Neural progenitor cell (in vitro differentiated cells): Measurements from ENCODE around the gene ZDBF2. TPM values are rescaled to one million over a fixed set of nuclear protein-coding genes. Genes with fewer than 3 reads are reported as not detected.
"Not testable (repeated sequence)": the region's sequence is repeated elsewhere in the genome, so short reads cannot be mapped to it uniquely, and the experiment has no call there.

Source experiments
- DNase-seq: peaks from one replicate; pipeline ENCODE4 v3.0.0-alpha.2; 2016; ENCODE audit warnings: low spot score
- H2AFZ ChIP-seq: fragments of 200-600 bp; sonication (generic); replicated peaks from 2 replicates; pipeline ENCODE4 v1.6.1; 2016; ENCODE audit warnings: antibody characterized with exemption
- H3F3A ChIP-seq: fragments of 200-600 bp; sonication (generic); 2 replicates; pipeline ENCODE4 v1.6.1; 2016; ENCODE audit warnings: antibody characterized with exemption, low read depth
- H3K27ac ChIP-seq: fragments of 200-600 bp; sonication (generic); 2 replicates; pipeline ENCODE4 v1.5.1; 2016; ENCODE audit warnings: mild to moderate bottlenecking
- H3K27me3 ChIP-seq: fragments of 200-600 bp; sonication (generic); 2 replicates; pipeline ENCODE4 v1.6.1; 2016; ENCODE audit warnings: mild to moderate bottlenecking, moderate library complexity
- H3K36me3 ChIP-seq: fragments of 200-600 bp; sonication (generic); 2 replicates; pipeline ENCODE4 v1.5.1; 2016
- H3K4me1 ChIP-seq: fragments of 200-600 bp; sonication (generic); 2 replicates; pipeline ENCODE4 v1.6.1; 2016; ENCODE audit warnings: mixed run types
- H3K4me2 ChIP-seq: fragments of 200-600 bp; sonication (generic); 2 replicates; pipeline ENCODE4 v1.6.1; 2016
- H3K4me3 ChIP-seq: fragments of 200-600 bp; sonication (generic); 2 replicates; pipeline ENCODE4 v1.5.1; 2016
- H3K79me2 ChIP-seq: fragments of 200-600 bp; sonication (generic); 2 replicates; pipeline ENCODE4 v1.6.1; 2016; ENCODE audit warnings: low read depth
- H3K9ac ChIP-seq: fragments of 200-600 bp; sonication (generic); 2 replicates; pipeline ENCODE4 v1.6.1; 2016
- H3K9me3 ChIP-seq: fragments of 200-600 bp; sonication (generic); 2 replicates; pipeline ENCODE4 v1.5.1; 2016; ENCODE audit warnings: low read depth
- H4K20me1 ChIP-seq: fragments of 200-600 bp; sonication (generic); 2 replicates; pipeline ENCODE4 v1.6.1; 2016; ENCODE audit warnings: low read depth
- H3K27ac Mint-ChIP-seq: 3 replicates; pipeline ENCODE4 v1.8.0; 2021; ENCODE audit warnings: mixed read lengths
- H3K27me3 Mint-ChIP-seq: 2 replicates; pipeline ENCODE4 v1.8.0; 2022; ENCODE audit warnings: low read depth, mild to moderate bottlenecking, inconsistent platforms, moderate library complexity, mixed read lengths; ENCODE audit not compliant: insufficient read depth
- H3K36me3 Mint-ChIP-seq: 3 replicates; pipeline ENCODE4 v1.8.0; 2021; ENCODE audit warnings: mixed read lengths
- H3K4me1 Mint-ChIP-seq: 3 replicates; pipeline ENCODE4 v1.8.0; 2021; ENCODE audit warnings: mixed read lengths
- H3K4me3 Mint-ChIP-seq: 3 replicates; pipeline ENCODE4 v1.8.0; 2021; ENCODE audit warnings: mild to moderate bottlenecking, moderate library complexity, mixed read lengths
- H3K9me3 Mint-ChIP-seq: 3 replicates; pipeline ENCODE4 v1.8.0; 2020; ENCODE audit warnings: mixed read lengths
- EZH2 ChIP-seq: fragments of 200-600 bp; sonication (generic); IDR thresholded peaks from 2 replicates; pipeline ENCODE4 v1.6.1; 2017; ENCODE audit warnings: antibody characterized with exemption, mild to moderate bottlenecking, moderate library complexity
- EZH2phosphoT487 ChIP-seq: fragments of 200-600 bp; sonication (generic); IDR thresholded peaks from 2 replicates; pipeline ENCODE4 v1.6.1; 2017; ENCODE audit warnings: antibody characterized with exemption
- total RNA-seq: library from RNA; depleted of rRNA; stranded (reverse); fragments of >200 nt; gene quantifications from 2 replicates; pipeline ENCODE4 v1.2.3, GENCODE V29; 2015; ENCODE audit warnings: low replicate concordance
- TF ChIP-seq, protein P1 (sequence below): fragments of 200-600 bp; sonication (generic); IDR thresholded peaks from 2 replicates; pipeline ENCODE4 v1.5.1; 2017; ENCODE audit warnings: antibody characterized with exemption, mild to moderate bottlenecking

The ZDBF2 gene
- 42.6 and 83.6 TPM in 2 replicates for total RNA-seq

DNA sequence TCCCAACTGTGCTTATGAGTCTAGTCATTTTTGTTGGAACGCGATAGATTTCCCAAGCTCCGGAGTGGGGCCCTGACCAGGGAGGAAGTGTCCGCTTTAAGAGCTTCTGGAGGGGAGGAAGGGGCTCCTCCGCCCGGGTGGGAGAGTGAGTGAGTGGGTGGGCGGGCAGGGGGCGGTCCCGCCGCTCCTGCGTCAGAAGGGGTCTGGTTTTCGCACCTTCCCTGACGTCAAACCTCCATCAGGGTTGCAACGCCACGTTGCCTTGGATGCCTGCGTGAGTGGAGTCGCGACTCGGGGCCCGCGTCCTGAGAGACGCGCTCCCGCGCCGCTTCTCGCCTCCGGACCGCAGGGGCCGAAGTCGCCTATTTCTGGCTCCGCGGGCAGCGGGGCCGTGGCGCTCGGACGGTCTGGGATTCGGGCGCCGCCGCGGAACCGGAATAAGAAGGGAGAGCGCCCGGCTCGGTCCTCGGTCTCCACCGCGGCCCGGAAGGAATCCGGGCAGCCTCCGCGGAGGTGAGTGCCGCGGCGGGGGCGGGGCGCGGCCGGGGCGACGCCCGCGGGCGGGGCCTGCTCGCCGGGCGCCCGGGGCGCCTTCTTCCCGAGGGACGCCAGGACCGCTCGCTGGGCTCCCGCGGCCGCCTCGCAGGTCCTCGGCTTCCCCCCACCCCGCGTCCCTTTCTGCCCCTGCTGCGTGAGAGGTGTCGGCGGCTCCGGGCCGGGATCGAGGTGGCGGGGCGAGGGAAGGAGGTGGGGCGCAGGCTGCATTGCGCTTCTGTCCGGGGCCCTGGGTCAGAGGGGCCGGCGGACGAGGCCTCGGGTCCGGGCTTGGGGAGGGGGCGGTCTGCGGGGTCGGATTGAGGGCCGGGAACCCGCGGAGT lies at the start of gene ZDBF2:
Gene ZDBF2 (plus strand): TSS at position 230 of the 878 bp plus-strand sequence. CDS start 7,187 bp downstream, outside the sequence.
- peak within 1 kb of the TSS; percentile 95 for H3K27ac ChIP-seq
- H2AFZ ChIP-seq: peak within 1 kb of the TSS; percentile 99
- Mint-ChIP-seq H3K4me1 (peaks cover 33% of the 10 kb centered on the region), H3K27me3 (no peaks in the 10 kb centered on the region), H3K9me3 (no peaks in the 10 kb centered on the region), H3K4me3 (peak within 1 kb of the TSS; percentile 98), H3K27ac (peak within 1 kb of the TSS; percentile 99), H3K36me3 (no peaks in the 10 kb centered on the region)
- no peaks in the 10 kb centered on the region for H3K36me3 ChIP-seq
- peak within 1 kb of the TSS; percentile 93 for H3K4me3 ChIP-seq
- peak; percentile 89 for DNase-seq
- H3K9me3 ChIP-seq: no peaks in the 10 kb centered on the region
- peaks cover 48% of the 10 kb centered on the region for H3K79me2 ChIP-seq
- peaks cover 28% of the 10 kb centered on the region for H3K4me1 ChIP-seq
- peaks cover 79% of the 10 kb centered on the region for H3K27me3 ChIP-seq
- H3K4me2 ChIP-seq: peak within 1 kb of the TSS; percentile 91
- TF ChIP-seq, protein P1, sequence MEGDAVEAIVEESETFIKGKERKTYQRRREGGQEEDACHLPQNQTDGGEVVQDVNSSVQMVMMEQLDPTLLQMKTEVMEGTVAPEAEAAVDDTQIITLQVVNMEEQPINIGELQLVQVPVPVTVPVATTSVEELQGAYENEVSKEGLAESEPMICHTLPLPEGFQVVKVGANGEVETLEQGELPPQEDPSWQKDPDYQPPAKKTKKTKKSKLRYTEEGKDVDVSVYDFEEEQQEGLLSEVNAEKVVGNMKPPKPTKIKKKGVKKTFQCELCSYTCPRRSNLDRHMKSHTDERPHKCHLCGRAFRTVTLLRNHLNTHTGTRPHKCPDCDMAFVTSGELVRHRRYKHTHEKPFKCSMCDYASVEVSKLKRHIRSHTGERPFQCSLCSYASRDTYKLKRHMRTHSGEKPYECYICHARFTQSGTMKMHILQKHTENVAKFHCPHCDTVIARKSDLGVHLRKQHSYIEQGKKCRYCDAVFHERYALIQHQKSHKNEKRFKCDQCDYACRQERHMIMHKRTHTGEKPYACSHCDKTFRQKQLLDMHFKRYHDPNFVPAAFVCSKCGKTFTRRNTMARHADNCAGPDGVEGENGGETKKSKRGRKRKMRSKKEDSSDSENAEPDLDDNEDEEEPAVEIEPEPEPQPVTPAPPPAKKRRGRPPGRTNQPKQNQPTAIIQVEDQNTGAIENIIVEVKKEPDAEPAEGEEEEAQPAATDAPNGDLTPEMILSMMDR: no peak
- no peak for TF ChIP-seq EZH2
- TF ChIP-seq EZH2phosphoT487: no peak
- peaks cover 41% of the 10 kb centered on the region for H3F3A ChIP-seq
- peaks cover 30% of the 10 kb centered on the region for H4K20me1 ChIP-seq
- peak within 1 kb of the TSS; percentile 59 for H3K9ac ChIP-seq

DNA sequence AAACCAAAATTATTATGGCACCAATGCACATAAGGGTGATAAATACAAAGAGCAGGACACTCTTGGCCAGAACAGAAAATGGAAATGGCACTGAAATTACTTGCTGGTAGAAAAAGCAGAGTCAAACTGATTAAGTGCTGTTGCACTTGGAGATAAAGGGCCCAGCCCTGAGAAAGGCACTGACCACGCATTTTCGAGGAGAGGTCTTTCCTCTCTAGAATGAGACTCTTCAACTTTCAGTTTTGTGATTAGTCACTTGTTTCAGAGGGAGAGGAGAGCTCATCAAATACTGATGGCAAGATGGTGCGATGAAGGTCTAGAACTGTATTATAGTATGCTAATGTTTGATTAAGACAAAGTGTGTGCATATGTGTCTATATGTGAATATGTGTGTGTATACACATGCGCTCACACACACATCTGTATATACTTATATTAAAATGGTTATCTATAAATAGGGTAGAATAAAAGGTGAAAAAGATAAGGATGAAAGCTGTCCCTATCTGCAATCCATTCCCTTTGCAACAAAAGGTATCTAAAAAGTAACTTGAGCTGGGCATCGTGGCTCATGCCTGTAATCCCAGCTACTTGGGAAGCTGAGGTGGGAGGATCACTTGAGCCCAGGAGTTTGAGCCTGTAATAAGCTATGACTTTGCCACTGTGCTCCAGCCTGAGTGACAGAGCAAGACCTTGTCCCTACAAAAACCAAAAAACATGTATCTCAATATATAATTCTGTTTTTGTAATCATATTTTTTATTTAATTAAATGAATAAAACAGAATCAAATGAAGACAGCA lies 48.8 kb upstream of the ZDBF2 start:
- Histone ChIP-seq H3K4me3 (no peak overlapping the region), H3K4me2 (peak overlapping the region; percentile 5), H3K9ac (no peak overlapping the region), H2AFZ (peak overlapping the region; percentile 40), H3K27ac (no peak overlapping the region), H3K36me3 (no peaks in the 10 kb centered on the region), H3F3A (peaks cover 30% of the 10 kb centered on the region), H4K20me1 (no peaks in the 10 kb centered on the region), H3K9me3 (no peaks in the 10 kb centered on the region), H3K4me1 (peaks cover 32% of the 10 kb centered on the region), H3K79me2 (no peaks in the 10 kb centered on the region), H3K27me3 (no peaks in the 10 kb centered on the region)
- Mint-ChIP-seq H3K36me3 (peaks cover 2% of the 10 kb centered on the region), H3K4me1 (peaks cover 14% of the 10 kb centered on the region), H3K9me3 (peaks cover 9% of the 10 kb centered on the region), H3K4me3 (no peak overlapping the region), H3K27ac (no peak overlapping the region), H3K27me3 (peaks cover 2% of the 10 kb centered on the region)
- TF ChIP-seq, protein P1: no peak
- TF ChIP-seq EZH2 (no peak), EZH2phosphoT487 (no peak)
- no peak for DNase-seq

DNA sequence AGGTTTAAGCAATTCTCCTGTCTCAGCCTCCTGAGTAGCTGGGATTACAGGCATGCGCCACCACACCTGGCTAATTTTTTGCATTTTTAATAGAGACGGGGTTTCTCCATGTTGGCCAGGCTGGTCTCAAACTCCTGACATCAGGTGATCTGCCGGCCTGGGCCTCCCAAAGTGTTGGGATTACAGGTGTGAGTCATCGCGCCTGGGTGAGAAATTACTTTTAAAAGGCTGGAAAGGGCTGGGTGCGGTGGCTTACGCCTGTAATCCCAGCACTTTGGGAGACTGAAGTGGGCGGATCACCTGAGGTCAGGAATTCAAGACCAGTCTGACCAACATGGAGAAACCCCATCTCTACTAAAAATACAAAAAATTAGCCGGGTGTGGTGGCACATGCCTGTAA lies 45.8 kb upstream of the ZDBF2 start:
- H3K9me3 Mint-ChIP-seq, H3K9me3 ChIP-seq, H3K27me3 ChIP-seq, H3K36me3 ChIP-seq, DNase-seq, H3K27ac Mint-ChIP-seq, H4K20me1 ChIP-seq, H3K36me3 Mint-ChIP-seq, H3K4me2 ChIP-seq, H2AFZ ChIP-seq, H3K4me3 ChIP-seq, H3K9ac ChIP-seq, H3K79me2 ChIP-seq, H3K27ac ChIP-seq, H3K27me3 Mint-ChIP-seq, H3K4me3 Mint-ChIP-seq: not testable (repeated sequence)
- peaks cover 32% of the 10 kb centered on the region for H3K4me1 Mint-ChIP-seq
- Histone ChIP-seq H3F3A (peaks cover 46% of the 10 kb centered on the region), H3K4me1 (peaks cover 52% of the 10 kb centered on the region)
